Measurements from ENCODE around the gene NINJ1. TPM values are rescaled to one million over a fixed set of nuclear protein-coding genes. Genes with fewer than 3 reads are reported as not detected.

NINJ1 gene
- total RNA-seq, 1 donor from 2014 or later = 20.9 TPM

DNA sequence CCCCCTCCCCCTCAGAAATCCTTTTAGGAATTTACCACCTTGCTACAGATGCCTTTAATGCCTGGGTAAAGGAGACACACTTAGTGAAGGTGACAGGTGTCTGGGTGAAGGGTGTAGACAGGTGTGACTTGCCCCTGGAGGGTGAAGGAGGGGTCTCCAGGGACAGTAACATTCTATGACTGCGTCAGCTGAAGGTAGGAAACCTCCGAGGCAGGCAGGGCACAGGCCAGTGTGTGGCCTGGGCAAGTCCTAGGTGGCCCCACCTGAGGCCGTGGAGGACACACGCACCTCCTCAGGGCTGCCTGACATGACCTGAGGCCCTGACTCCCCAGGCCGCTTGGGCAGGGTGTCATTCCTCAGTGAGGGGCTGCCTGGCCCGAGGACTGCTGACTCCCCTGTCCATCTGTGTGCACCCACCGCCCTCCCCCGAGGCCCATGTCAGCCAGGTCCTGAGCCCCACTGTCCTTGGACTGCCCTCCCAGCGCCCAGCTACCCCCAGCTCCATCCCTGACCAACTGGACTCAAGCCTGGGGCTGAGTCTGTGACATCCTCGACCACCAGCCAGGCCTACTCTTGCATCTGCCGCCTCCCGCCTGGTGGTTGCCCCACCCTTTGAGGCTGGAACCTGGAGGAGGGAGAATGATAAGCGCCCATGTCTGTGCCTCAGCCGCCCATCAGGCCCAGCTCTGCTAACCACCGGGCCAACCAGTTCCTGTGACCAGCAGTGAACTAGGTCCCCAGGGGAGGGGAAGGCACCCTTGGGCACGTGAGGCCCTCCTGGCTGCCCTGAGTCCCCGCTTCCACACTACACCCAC is 19.7 kb downstream of the NINJ1 start:
- no peak overlapping the region for H3K27ac ChIP-seq (ENCODE audit: low read depth, low read length)
- H3K4me3 ChIP-seq (ENCODE audit: low read length in 3 of 3) = no peak overlapping the region
- H3K36me3 ChIP-seq (ENCODE audit: control insufficient read depth in 3 of 3, insufficient read depth in 3 of 3, low read length in 3 of 3) = peaks cover 15 to 25% (median 21%) of the 10 kb centered on the region in 3 donors
- peak overlapping the region in 1 of 3 donors; percentile 8 for H3K9ac ChIP-seq (ENCODE audit: low read depth in 1 of 3, low read length in 3 of 3)
- no peaks in the 10 kb centered on the region for H3K27me3 ChIP-seq (ENCODE audit: control insufficient read depth in 3 of 3, insufficient read depth in 3 of 3, low read length in 3 of 3)
- H3K4me1 ChIP-seq (ENCODE audit: control insufficient read depth in 3 of 3, insufficient read depth in 3 of 3, low read length in 3 of 3) = peaks cover 5 to 24% (median 11%) of the 10 kb centered on the region in 3 donors
- no peaks in the 10 kb centered on the region for H3K9me3 ChIP-seq (ENCODE audit: control insufficient read depth in 3 of 3, low read length in 3 of 3)

DNA sequence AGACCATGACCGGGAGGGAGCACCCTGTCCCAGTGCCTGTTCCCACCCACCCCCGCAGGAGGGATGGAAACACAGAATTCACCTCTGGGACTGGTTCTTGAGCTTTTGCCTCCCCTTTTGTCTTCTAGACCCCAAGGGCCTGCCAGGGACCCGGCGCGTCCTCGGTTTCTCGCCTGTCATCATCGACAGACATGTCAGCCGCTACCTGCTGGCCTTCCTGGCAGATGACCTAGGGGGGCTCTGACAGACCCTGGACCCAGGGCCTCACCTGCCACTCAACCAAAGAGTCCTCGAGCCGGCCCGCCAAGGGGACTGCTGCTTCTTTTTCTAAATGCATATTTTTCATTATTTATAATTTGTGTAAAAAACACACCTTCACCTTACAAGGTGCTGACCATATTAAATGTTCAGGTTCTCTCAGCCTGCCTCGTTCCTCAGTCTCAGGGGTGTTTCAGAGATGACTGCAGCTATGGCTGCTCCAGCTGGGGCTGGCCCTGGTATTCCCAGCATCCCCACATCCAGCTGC is 21.1 kb downstream of the NINJ1 start:
- H3K27me3 ChIP-seq (ENCODE audit: control insufficient read depth in 3 of 3, insufficient read depth in 3 of 3, low read length in 3 of 3) = no peaks in the 10 kb centered on the region
- H3K9me3 ChIP-seq (ENCODE audit: control insufficient read depth in 3 of 3, low read length in 3 of 3) = no peaks in the 10 kb centered on the region
- no peak overlapping the region for H3K4me3 ChIP-seq (ENCODE audit: low read length in 3 of 3)
- H3K27ac ChIP-seq (ENCODE audit: low read depth, low read length) = no peak overlapping the region
- peaks cover 25 to 34% (median 28%) of the 10 kb centered on the region in 3 donors for H3K36me3 ChIP-seq (ENCODE audit: control insufficient read depth in 3 of 3, insufficient read depth in 3 of 3, low read length in 3 of 3)
- no peak overlapping the region for H3K9ac ChIP-seq (ENCODE audit: low read depth in 1 of 3, low read length in 3 of 3)
- H3K4me1 ChIP-seq (ENCODE audit: control insufficient read depth in 3 of 3, insufficient read depth in 3 of 3, low read length in 3 of 3) = peaks cover 8 to 36% (median 15%) of the 10 kb centered on the region in 3 donors

DNA sequence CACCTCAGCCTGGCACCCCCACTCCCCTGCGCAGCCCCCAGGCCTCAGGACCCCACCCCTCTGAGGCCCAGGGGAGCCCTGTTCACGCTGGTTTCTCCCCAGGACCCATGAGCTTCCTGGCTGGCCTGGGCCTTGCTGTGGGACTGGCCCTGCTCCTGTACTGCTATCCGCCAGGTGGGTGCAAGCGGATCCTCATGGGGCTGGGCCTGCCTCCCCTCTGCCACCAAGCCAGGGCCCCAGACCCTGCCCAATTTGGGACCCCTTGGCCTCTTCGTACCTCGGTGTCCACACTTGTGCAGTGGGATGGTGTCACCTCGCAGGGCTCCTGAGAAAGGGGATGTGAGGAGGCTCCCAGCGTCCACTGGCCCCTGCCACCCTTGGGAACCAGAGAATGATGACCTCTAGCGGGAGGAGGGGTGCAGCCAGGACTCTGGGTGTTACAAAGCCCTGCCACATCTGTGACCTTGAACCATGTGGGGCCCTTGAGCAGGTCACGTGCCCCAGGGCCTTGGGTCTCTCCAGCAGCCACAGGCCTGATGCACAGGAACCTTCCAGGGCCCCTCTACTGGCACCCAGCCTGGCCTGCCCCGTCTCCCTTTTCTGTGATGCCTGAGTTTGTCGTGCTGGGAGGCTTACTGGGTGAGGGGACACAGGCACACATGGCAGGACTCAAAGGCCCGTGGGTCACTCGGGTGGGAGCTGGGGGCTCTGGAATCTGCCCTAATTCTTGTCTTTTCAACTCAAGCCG is 21.8 kb downstream of the NINJ1 start:
- peaks cover 8 to 41% (median 15%) of the 10 kb centered on the region in 3 donors for H3K4me1 ChIP-seq (ENCODE audit: control insufficient read depth in 3 of 3, insufficient read depth in 3 of 3, low read length in 3 of 3)
- peaks cover 28 to 38% (median 29%) of the 10 kb centered on the region in 3 donors for H3K36me3 ChIP-seq (ENCODE audit: control insufficient read depth in 3 of 3, insufficient read depth in 3 of 3, low read length in 3 of 3)
- H3K9ac ChIP-seq (ENCODE audit: low read depth in 1 of 3, low read length in 3 of 3) = no peak overlapping the region

DNA sequence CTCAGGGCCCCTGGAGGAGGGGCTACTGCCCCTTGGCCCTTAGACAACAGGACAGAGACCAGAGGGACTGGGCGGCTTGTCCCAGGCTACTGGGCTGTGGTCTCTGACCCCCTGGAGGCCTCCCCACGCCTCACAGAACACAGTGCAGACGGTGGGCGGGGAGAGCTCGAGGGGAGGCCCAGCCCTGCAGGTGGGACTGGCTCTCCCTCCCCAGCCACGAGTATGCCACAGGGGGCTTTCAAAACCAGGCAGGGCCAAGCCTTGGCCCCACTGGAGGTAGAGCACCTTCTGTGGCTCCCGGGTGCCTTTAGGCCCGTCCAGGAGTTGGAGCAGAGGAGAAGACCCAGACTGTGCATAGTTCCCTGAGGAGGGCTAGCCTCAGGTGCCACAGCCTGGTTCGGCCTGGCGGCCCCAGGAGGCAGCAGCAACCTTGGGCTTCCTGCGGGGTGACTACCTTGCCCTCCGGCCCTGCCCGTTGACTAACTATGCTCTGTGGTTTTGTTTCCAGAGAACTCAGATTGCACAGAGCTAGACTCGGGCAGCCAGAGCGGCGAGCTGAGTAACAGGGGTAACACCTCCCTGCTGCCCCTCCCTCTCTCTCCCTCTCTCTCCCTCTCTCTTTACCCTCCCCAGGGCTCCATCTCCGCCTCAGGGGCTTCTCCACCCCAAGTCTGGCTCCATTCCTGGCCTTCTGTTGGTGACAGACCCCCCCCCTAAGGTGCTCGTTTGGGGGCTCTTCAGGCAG is 22.5 kb downstream of the NINJ1 start:
- Histone ChIP-seq H3K27ac (ENCODE audit: low read depth, low read length) (no peak overlapping the region), H3K4me1 (ENCODE audit: control insufficient read depth in 3 of 3, insufficient read depth in 3 of 3, low read length in 3 of 3) (peaks cover 8 to 39% (median 14%) of the 10 kb centered on the region in 3 donors), H3K4me3 (ENCODE audit: low read length in 3 of 3) (no peak overlapping the region), H3K36me3 (ENCODE audit: control insufficient read depth in 3 of 3, insufficient read depth in 3 of 3, low read length in 3 of 3) (peaks cover 28 to 38% (median 29%) of the 10 kb centered on the region in 3 donors), H3K9me3 (ENCODE audit: control insufficient read depth in 3 of 3, low read length in 3 of 3) (no peaks in the 10 kb centered on the region), H3K9ac (ENCODE audit: low read depth in 1 of 3, low read length in 3 of 3) (no peak overlapping the region), H3K27me3 (ENCODE audit: control insufficient read depth in 3 of 3, insufficient read depth in 3 of 3, low read length in 3 of 3) (no peaks in the 10 kb centered on the region)

More for the DNA sequence above, 21.8 kb downstream of the NINJ1 start:
- Histone ChIP-seq H3K9me3 (ENCODE audit: control insufficient read depth in 3 of 3, low read length in 3 of 3) (no peaks in the 10 kb centered on the region), H3K4me3 (ENCODE audit: low read length in 3 of 3) (no peak overlapping the region), H3K27me3 (ENCODE audit: control insufficient read depth in 3 of 3, insufficient read depth in 3 of 3, low read length in 3 of 3) (no peaks in the 10 kb centered on the region), H3K27ac (ENCODE audit: low read depth, low read length) (no peak overlapping the region)

GRCh38 chr9:93111001-93111370 is 23.1 kb downstream of the NINJ1 start:
- Histone ChIP-seq H3K4me1 (ENCODE audit: control insufficient read depth in 3 of 3, insufficient read depth in 3 of 3, low read length in 3 of 3) (peaks cover 3 to 33% (median 8%) of the 10 kb centered on the region in 3 donors), H3K4me3 (ENCODE audit: low read length in 3 of 3) (no peak overlapping the region), H3K9me3 (ENCODE audit: control insufficient read depth in 3 of 3, low read length in 3 of 3) (no peaks in the 10 kb centered on the region), H3K9ac (ENCODE audit: low read depth in 1 of 3, low read length in 3 of 3) (no peak overlapping the region), H3K27ac (ENCODE audit: low read depth, low read length) (no peak overlapping the region), H3K36me3 (ENCODE audit: control insufficient read depth in 3 of 3, insufficient read depth in 3 of 3, low read length in 3 of 3) (peaks cover 28 to 38% (median 29%) of the 10 kb centered on the region in 3 donors), H3K27me3 (ENCODE audit: control insufficient read depth in 3 of 3, insufficient read depth in 3 of 3, low read length in 3 of 3) (no peaks in the 10 kb centered on the region)

GRCh38 chr9:93110311-93110855 is 23.7 kb downstream of the NINJ1 start:
- Histone ChIP-seq H3K4me1 (ENCODE audit: control insufficient read depth in 3 of 3, insufficient read depth in 3 of 3, low read length in 3 of 3) (peaks cover 3 to 33% (median 8%) of the 10 kb centered on the region in 3 donors), H3K9ac (ENCODE audit: low read depth in 1 of 3, low read length in 3 of 3) (no peak overlapping the region), H3K36me3 (ENCODE audit: control insufficient read depth in 3 of 3, insufficient read depth in 3 of 3, low read length in 3 of 3) (peaks cover 28 to 38% (median 29%) of the 10 kb centered on the region in 3 donors), H3K27me3 (ENCODE audit: control insufficient read depth in 3 of 3, insufficient read depth in 3 of 3, low read length in 3 of 3) (no peaks in the 10 kb centered on the region), H3K9me3 (ENCODE audit: control insufficient read depth in 3 of 3, low read length in 3 of 3) (no peaks in the 10 kb centered on the region), H3K4me3 (ENCODE audit: low read length in 3 of 3) (no peak overlapping the region), H3K27ac (ENCODE audit: low read depth, low read length) (no peak overlapping the region)

GRCh38 chr9:93108291-93109041 is 25.6 kb downstream of the NINJ1 start:
- Histone ChIP-seq H3K9ac (ENCODE audit: low read depth in 1 of 3, low read length in 3 of 3) (peak overlapping the region in 2 of 3 donors; percentile 1 to 45), H3K36me3 (ENCODE audit: control insufficient read depth in 3 of 3, insufficient read depth in 3 of 3, low read length in 3 of 3) (peaks cover 24 to 36% (median 25%) of the 10 kb centered on the region in 3 donors), H3K27me3 (ENCODE audit: control insufficient read depth in 3 of 3, insufficient read depth in 3 of 3, low read length in 3 of 3) (no peaks in the 10 kb centered on the region), H3K27ac (ENCODE audit: low read depth, low read length) (no peak overlapping the region), H3K4me1 (ENCODE audit: control insufficient read depth in 3 of 3, insufficient read depth in 3 of 3, low read length in 3 of 3) (peaks cover 3 to 27% (median 8%) of the 10 kb centered on the region in 3 donors), H3K9me3 (ENCODE audit: control insufficient read depth in 3 of 3, low read length in 3 of 3) (peaks cover 0 to 2% (median 0%) of the 10 kb centered on the region in 3 donors), H3K4me3 (ENCODE audit: low read length in 3 of 3) (no peak overlapping the region)

DNA sequence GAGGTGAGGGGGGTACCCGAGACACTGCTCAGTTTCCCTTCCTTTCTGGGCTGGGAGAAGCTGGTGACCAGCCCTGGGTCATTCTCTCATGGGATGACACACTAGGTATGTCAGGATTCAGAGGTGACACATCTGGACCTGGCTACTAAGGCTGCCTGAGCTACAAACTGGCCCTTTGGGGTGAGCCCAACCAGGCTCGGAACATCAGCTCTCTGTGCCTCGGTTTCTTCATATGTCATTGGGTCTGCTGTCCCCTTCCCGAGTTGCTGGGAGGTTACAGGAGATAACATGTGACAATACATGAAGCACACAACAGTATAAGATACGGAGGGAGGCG is 26.3 kb downstream of the NINJ1 start:
- no peak overlapping the region for H3K27ac ChIP-seq (ENCODE audit: low read depth, low read length)
- peaks cover 3 to 27% (median 8%) of the 10 kb centered on the region in 3 donors for H3K4me1 ChIP-seq (ENCODE audit: control insufficient read depth in 3 of 3, insufficient read depth in 3 of 3, low read length in 3 of 3)
- peaks cover 0 to 2% (median 0%) of the 10 kb centered on the region in 3 donors for H3K9me3 ChIP-seq (ENCODE audit: control insufficient read depth in 3 of 3, low read length in 3 of 3)
- H3K36me3 ChIP-seq (ENCODE audit: control insufficient read depth in 3 of 3, insufficient read depth in 3 of 3, low read length in 3 of 3) = peaks cover 21 to 33% (median 25%) of the 10 kb centered on the region in 3 donors
- no peaks in the 10 kb centered on the region for H3K27me3 ChIP-seq (ENCODE audit: control insufficient read depth in 3 of 3, insufficient read depth in 3 of 3, low read length in 3 of 3)
- H3K9ac ChIP-seq (ENCODE audit: low read depth in 1 of 3, low read length in 3 of 3) = no peak overlapping the region
- no peak overlapping the region for H3K4me3 ChIP-seq (ENCODE audit: low read length in 3 of 3)

Measured in skeletal muscle tissue (tissue), 4 donors.